ENCODE results near the gene ATP13A4. TPM values are rescaled to one million over a fixed set of nuclear protein-coding genes. Genes with fewer than 3 reads are reported as not detected.

The ATP13A4 gene
- total RNA-seq, 1 donor from 2014 or later = 2.1 TPM

GRCh38 chr3:193499136-193499770 is 55.4 kb downstream of the ATP13A4 start:
- DNase-seq (ENCODE audit: low spot score) = no peak

GRCh38 chr3:193498215-193498614 is 56.5 kb downstream of the ATP13A4 start:
- no peak for DNase-seq (ENCODE audit: low spot score)

- DNase-seq (ENCODE audit: low spot score) = no peak
Observed at GRCh38 chr3:193496658-193497057, 58.0 kb downstream of the ATP13A4 start.

GRCh38 chr3:193491026-193491425 is 63.7 kb downstream of the ATP13A4 start:
- DNase-seq (ENCODE audit: low spot score) = no peak

- DNase-seq (ENCODE audit: low spot score) = no peak
Observed at GRCh38 chr3:193490580-193490979, 64.1 kb downstream of the ATP13A4 start.

GRCh38 chr3:193489949-193490348 is 64.7 kb downstream of the ATP13A4 start:
- no peak for DNase-seq (ENCODE audit: low spot score)

GRCh38 chr3:193488741-193489140 is 66.0 kb downstream of the ATP13A4 start:
- DNase-seq (ENCODE audit: low spot score) = no peak

GRCh38 chr3:193483988-193484539 is 70.6 kb downstream of the ATP13A4 start:
- no peak for DNase-seq (ENCODE audit: low spot score)

- DNase-seq (ENCODE audit: low spot score) = no peak
Observed at GRCh38 chr3:193481436-193481835, 73.3 kb downstream of the ATP13A4 start.

GRCh38 chr3:193474446-193474845 is 80.2 kb downstream of the ATP13A4 start:
- DNase-seq (ENCODE audit: low spot score) = no peak

GRCh38 chr3:193470710-193471109 is 84.0 kb downstream of the ATP13A4 start:
- no peak for DNase-seq (ENCODE audit: low spot score)

- no peak for DNase-seq (ENCODE audit: low spot score)
Observed at GRCh38 chr3:193465992-193466608, 88.6 kb downstream of the ATP13A4 start.

GRCh38 chr3:193464889-193465288 is 89.8 kb downstream of the ATP13A4 start:
- DNase-seq (ENCODE audit: low spot score) = no peak

GRCh38 chr3:193457526-193457925 is 97.2 kb downstream of the ATP13A4 start:
- DNase-seq (ENCODE audit: low spot score) = no peak

GRCh38 chr3:193452338-193452737 is 102.4 kb downstream of the ATP13A4 start:
- DNase-seq (ENCODE audit: low spot score) = no peak

- DNase-seq (ENCODE audit: low spot score) = no peak
Observed at GRCh38 chr3:193451902-193452301, 102.8 kb downstream of the ATP13A4 start.

- DNase-seq (ENCODE audit: low spot score) = no peak
Observed at GRCh38 chr3:193446965-193447602, 107.6 kb downstream of the ATP13A4 start.

- DNase-seq (ENCODE audit: low spot score) = no peak
Observed at GRCh38 chr3:193439423-193439822, 115.3 kb downstream of the ATP13A4 start.

GRCh38 chr3:193418576-193419373 is 135.9 kb downstream of the ATP13A4 start:
- no peak for DNase-seq (ENCODE audit: low spot score)

- DNase-seq (ENCODE audit: low spot score) = no peak
Observed at GRCh38 chr3:193416629-193417028, 138.1 kb downstream of the ATP13A4 start.

GRCh38 chr3:193407688-193408087 is 147.0 kb downstream of the ATP13A4 start:
- DNase-seq (ENCODE audit: low spot score) = no peak

- DNase-seq (ENCODE audit: low spot score) = no peak
Observed at GRCh38 chr3:193407112-193407511, 147.6 kb downstream of the ATP13A4 start.
